WTC11 (cell line): ENCODE measurements around the gene KITLG.

Experiments
- ELF4 ChIP-seq: sonication (generic); formaldehyde crosslinking; IDR thresholded peaks from 2 replicates; pipeline ENCODE4 v1.8.1; 2022; ENCODE audit warnings: low read depth, mild to moderate bottlenecking, moderate library complexity, missing genetic modification reagents
- GTF2I ChIP-seq: fragments of 250-450 bp; sonication (Bioruptor Pico); conservative IDR thresholded peaks from 2 replicates; pipeline ENCODE4 v1.4.0; 2021; ENCODE audit warnings: mild to moderate bottlenecking
- KAT7 ChIP-seq: sonication (generic); formaldehyde crosslinking; IDR thresholded peaks from 2 replicates; pipeline ENCODE4 v1.8.1; 2023; ENCODE audit warnings: missing genetic modification reagents, mild to moderate bottlenecking, borderline replicate concordance
- TF ChIP-seq, protein P1 (sequence below): fragments of 200-600 bp; IDR thresholded peaks from 2 replicates; pipeline ENCODE4 v1.8.0; 2022; ENCODE audit warnings: antibody characterized with exemption
- TF ChIP-seq, protein P2 (sequence below): sonication (generic); formaldehyde crosslinking; IDR thresholded peaks from 2 replicates; pipeline ENCODE4 v1.8.1; 2022; ENCODE audit warnings: low read depth, missing genetic modification reagents, borderline replicate concordance

DNA sequence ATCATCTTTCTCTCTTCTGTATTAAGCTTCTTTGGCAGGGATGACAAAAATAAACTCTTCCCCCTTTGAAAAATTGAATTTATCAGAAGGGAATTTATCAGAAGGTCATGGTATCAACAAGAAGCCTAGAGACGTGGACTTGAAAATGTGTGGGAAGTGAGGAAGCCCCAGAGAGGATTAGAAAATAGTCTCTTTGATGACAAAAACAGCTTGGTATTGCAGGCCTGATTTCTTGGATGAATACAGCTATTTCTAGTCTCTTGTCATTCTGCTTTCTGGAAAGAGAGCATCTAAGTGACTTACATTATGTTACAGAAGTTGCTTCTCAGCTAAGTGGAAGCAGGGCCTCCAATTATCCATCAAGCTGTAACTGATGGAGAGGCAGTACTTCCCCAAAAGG lies 111.1 kb downstream of the KITLG start:
- TF ChIP-seq ELF4 (no peak), GTF2I (no peak), KAT7 (no peak)
- TF ChIP-seq, protein P1, sequence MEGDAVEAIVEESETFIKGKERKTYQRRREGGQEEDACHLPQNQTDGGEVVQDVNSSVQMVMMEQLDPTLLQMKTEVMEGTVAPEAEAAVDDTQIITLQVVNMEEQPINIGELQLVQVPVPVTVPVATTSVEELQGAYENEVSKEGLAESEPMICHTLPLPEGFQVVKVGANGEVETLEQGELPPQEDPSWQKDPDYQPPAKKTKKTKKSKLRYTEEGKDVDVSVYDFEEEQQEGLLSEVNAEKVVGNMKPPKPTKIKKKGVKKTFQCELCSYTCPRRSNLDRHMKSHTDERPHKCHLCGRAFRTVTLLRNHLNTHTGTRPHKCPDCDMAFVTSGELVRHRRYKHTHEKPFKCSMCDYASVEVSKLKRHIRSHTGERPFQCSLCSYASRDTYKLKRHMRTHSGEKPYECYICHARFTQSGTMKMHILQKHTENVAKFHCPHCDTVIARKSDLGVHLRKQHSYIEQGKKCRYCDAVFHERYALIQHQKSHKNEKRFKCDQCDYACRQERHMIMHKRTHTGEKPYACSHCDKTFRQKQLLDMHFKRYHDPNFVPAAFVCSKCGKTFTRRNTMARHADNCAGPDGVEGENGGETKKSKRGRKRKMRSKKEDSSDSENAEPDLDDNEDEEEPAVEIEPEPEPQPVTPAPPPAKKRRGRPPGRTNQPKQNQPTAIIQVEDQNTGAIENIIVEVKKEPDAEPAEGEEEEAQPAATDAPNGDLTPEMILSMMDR, result no peak
- TF ChIP-seq, protein P2, sequence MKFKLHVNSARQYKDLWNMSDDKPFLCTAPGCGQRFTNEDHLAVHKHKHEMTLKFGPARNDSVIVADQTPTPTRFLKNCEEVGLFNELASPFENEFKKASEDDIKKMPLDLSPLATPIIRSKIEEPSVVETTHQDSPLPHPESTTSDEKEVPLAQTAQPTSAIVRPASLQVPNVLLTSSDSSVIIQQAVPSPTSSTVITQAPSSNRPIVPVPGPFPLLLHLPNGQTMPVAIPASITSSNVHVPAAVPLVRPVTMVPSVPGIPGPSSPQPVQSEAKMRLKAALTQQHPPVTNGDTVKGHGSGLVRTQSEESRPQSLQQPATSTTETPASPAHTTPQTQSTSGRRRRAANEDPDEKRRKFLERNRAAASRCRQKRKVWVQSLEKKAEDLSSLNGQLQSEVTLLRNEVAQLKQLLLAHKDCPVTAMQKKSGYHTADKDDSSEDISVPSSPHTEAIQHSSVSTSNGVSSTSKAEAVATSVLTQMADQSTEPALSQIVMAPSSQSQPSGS (CRISPR knock-in tag), result no peak
